Endothelial cell of umbilical vein (primary cell): Measurements from ENCODE around the gene EML4.

Experiments used
- POLR2A ChIP-seq: IDR thresholded peaks from 2 replicates; pipeline ENCODE4 v1.6.1; 2012; ENCODE audit warnings: low read depth, mild to moderate bottlenecking, control low read depth, low read length
- POLR2AphosphoS5 ChIP-seq: IDR thresholded peaks from 2 replicates; pipeline ENCODE4 v1.6.1; 2012; ENCODE audit warnings: low read depth, mild to moderate bottlenecking, control low read depth, low read length, moderate library complexity; ENCODE audit not compliant: insufficient read depth

DNA sequence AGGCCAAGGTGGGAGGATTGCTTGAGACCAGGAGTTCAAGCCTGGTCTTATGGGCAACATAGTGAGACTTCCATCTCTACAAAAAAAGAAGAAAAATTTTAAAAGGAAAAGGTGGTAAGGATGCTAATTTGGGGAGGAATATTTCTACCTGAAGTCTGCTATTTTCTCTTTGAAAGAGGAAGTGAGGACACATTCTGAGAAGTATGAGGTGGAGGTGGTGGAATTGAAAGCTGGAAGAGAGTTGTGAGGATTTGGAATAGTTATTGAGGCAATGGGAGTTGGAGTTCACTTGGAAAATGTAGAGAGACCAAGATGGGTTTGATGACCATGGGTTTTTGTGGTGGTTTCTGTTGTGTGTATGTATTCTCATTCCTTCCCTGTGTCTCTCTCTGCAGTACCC is 29.3 kb downstream of the EML4 start:
- no peak for TF ChIP-seq POLR2A
- TF ChIP-seq POLR2AphosphoS5, result no peak
